K562 (cell line): ENCODE results near the gene SCAMP2. TPM values are rescaled to one million over a fixed set of nuclear protein-coding genes. Genes with fewer than 3 reads are reported as not detected.
A peak's percentile ranks its signal among the peaks of the same experiment; 100 is the strongest.

Source experiments
- ATAC-seq: fragments of 200-7000 bp; cut with Tn5 transposase; 3 replicates; pipeline ENCODE4 v1.9.1; 2020; ENCODE audit warnings: moderate library complexity
- BruUV-seq: library from RNA; stranded (reverse); fragments of 400-500 nt; replicated peaks from 2 replicates; lab custom pipeline; 2021; lab: Mats Ljungman, UMichigan
- CTCF ChIA-PET: fragments of 300-600 bp; formaldehyde crosslinking; extraction: SDS; loops from one replicate; lab custom pipeline; 2021; ENCODE audit warnings: low intra/inter-chr PET ratio; lab: Yijun Ruan, JAX
- POLR2A ChIA-PET: fragments of 300-600, 350-650 bp; sonication (Branson Sonifier 250); formaldehyde crosslinking; extraction: SDS; loops from one replicate; lab custom pipeline; 2021; ENCODE audit warnings: antibody characterized with exemption, inconsistent platforms; lab: Yijun Ruan, JAX
- DNase-seq, 4 experiments: peaks; one replicate each; pipeline versions ENCODE4 v3.0.0 to v3.0.0-alpha.2; 2011 to 2018; ENCODE audit warnings: low spot score in 3 of 4, mixed read lengths in 3 of 4; ENCODE audit errors: extremely low read depth in 1 of 4
- FAIRE-seq: peaks from 2 replicates; lab custom pipeline; 2011; peaks lifted over from hg19 to GRCh38; lab: Jason Lieb, UNC
- H2AFZ ChIP-seq: 2 replicates; pipeline ENCODE4 v1.6.0; 2011; ENCODE audit warnings: low read depth, low read length, control low read depth, inconsistent platforms
- H3K27ac ChIP-seq: fragments of 200-600 bp; 3 replicates; pipeline ENCODE4 v1.8.0; 2011; ENCODE audit warnings: low read depth, mild to moderate bottlenecking, control low read depth, inconsistent platforms, low read length, moderate library complexity, mixed read lengths; ENCODE audit errors: extremely low read depth
- H3K27me3 ChIP-seq, 2 experiments: fragments of 300-600 bp in 1 of 2; 2 replicates in 1 of 2; 3 replicates in 1 of 2; pipeline versions ENCODE4 v1.6.0 to v1.8.0; 2011; ENCODE audit warnings: inconsistent platforms in 2 of 2, low read length in 2 of 2, mild to moderate bottlenecking in 1 of 2, mixed read lengths in 1 of 2, moderate library complexity in 1 of 2; ENCODE audit not compliant: control insufficient read depth in 2 of 2, insufficient read depth in 2 of 2
- H3K36me3 ChIP-seq: fragments of 300-600 bp; 3 replicates; pipeline ENCODE4 v1.8.0; 2011; ENCODE audit warnings: mild to moderate bottlenecking, low read length, inconsistent platforms; ENCODE audit not compliant: control insufficient read depth, insufficient read depth
- H3K4me1 ChIP-seq, 2 experiments: fragments of 200-600 bp in 1 of 2; replicated peaks in 1 of 2; 2 replicates in 1 of 2; 3 replicates in 1 of 2; pipeline versions ENCODE4 v1.5.1 to v1.8.0; 2011; ENCODE audit warnings: inconsistent platforms in 2 of 2, low read length in 2 of 2, mild to moderate bottlenecking in 1 of 2, mixed read lengths in 1 of 2, moderate library complexity in 1 of 2; ENCODE audit not compliant: control insufficient read depth in 2 of 2, insufficient read depth in 2 of 2
- H3K4me2 ChIP-seq: 2 replicates; pipeline ENCODE4 v1.6.1; 2011; ENCODE audit warnings: low read length, control low read depth, inconsistent platforms, mixed read lengths; ENCODE audit not compliant: insufficient read depth
- H3K4me3 ChIP-seq: fragments of 200-600 bp; sonication (generic), shearing (Covaris generic); 2 replicates; pipeline ENCODE4 v1.5.1; 2016; ENCODE audit warnings: control low read depth, inconsistent platforms
- H3K79me2 ChIP-seq: fragments of 200-600 bp; 3 replicates; pipeline ENCODE4 v1.8.0; 2011; ENCODE audit warnings: low read length, inconsistent platforms; ENCODE audit not compliant: control insufficient read depth, insufficient read depth
- H3K9ac ChIP-seq, 2 experiments: 2 replicates each; pipeline versions ENCODE4 v1.6.0 to v1.6.1; 2011; ENCODE audit warnings: low read depth in 2 of 2, low read length in 2 of 2, control low read depth in 1 of 2, inconsistent platforms in 1 of 2, mild to moderate bottlenecking in 1 of 2, mixed read lengths in 1 of 2; ENCODE audit not compliant: insufficient read depth in 1 of 2
- H3K9me1 ChIP-seq: one replicate; pipeline ENCODE4 v1.6.0; 2011; ENCODE audit warnings: inconsistent platforms, mild to moderate bottlenecking, low read length, moderate library complexity; ENCODE audit not compliant: control insufficient read depth, insufficient read depth
- H3K9me3 ChIP-seq: replicated peaks from 2 replicates; pipeline ENCODE4 v1.5.1; 2011; ENCODE audit warnings: low read depth, low read length, inconsistent platforms; ENCODE audit not compliant: control insufficient read depth, insufficient read depth
- H4K20me1 ChIP-seq: replicated peaks from 2 replicates; pipeline ENCODE4 v1.6.1; 2011; ENCODE audit warnings: low read length, inconsistent platforms, mixed read lengths; ENCODE audit not compliant: control insufficient read depth, insufficient read depth
- ESRRA ChIP-seq: fragments of 450-650 bp; IDR thresholded peaks from 2 replicates; pipeline ENCODE4 v1.6.1; 2014; ENCODE audit warnings: low read depth, mild to moderate bottlenecking, moderate library complexity, borderline replicate concordance
- ZBTB5 ChIP-seq: fragments of 450-650 bp; IDR thresholded peaks from 2 replicates; pipeline ENCODE4 v1.6.1; 2017; ENCODE audit warnings: antibody characterized with exemption
- WGBS: fragments of 100-300 bp; shearing (Covaris generic); methylation state at CpG from one replicate; pipeline ENCODE4 v1.1.6; 2016; ENCODE audit warnings: low coverage, mixed read lengths; ENCODE audit not compliant: insufficient coverage; ENCODE audit errors: missing lambda C conversion rate; 5-methylcytosine and 5-hydroxymethylcytosine counted together
- in situ Hi-C: fragments of 300-500 bp; cut with MboI; formaldehyde crosslinking; loops from 4 replicates; pipeline ENCODE4 v1.15.0; 2018; ENCODE audit warnings: inconsistent platforms, mixed read lengths
- intact Hi-C: fragments of 100-400 bp; cut with micrococcal nuclease; formaldehyde crosslinking; loops from 2 replicates; pipeline ENCODE4 v1.14.2; 2022
- polyA plus RNA-seq, 8 experiments: library from polyadenylated mRNA; depleted of rRNA in 4 of 8; stranded (reverse) in 5 of 8; unstranded in 3 of 8; fragments of >200 nt; fragmentation: Nextera tagmentation in 2 of 8; fragmentation: Illumina TruSeq in 1 of 8; extraction: Ambion mirVana in 2 of 8; extraction: Trizol in 1 of 8; gene quantifications; 2 replicates each; pipeline versions ENCODE4 v1.2.1 to v1.2.3, GENCODE V29; 2011 to 2014; ENCODE audit warnings: inconsistent platforms in 1 of 8, missing spikeins in 1 of 8
- total RNA-seq, 7 experiments: library from RNA; depleted of rRNA in 6 of 7; stranded (reverse); fragments of >200 nt in 6 of 7; fragmentation: Illumina TruSeq in 2 of 7; extraction: Trizol in 2 of 7; gene quantifications; 2 replicates each; pipeline versions ENCODE4 v1.2.1 to v1.2.3, GENCODE V29; 2011 to 2021; ENCODE audit warnings: low replicate concordance in 1 of 7

Gene SCAMP2
- total and polyA plus RNA-seq, 9 of the 15 experiments (the other 6 are each of a cell fraction or from before 2014, with no cell fraction given), result 5.9 to 61.1 (median 20.1) TPM

GRCh38 chr15:74838746-74839525, 34.2 kb downstream of the SCAMP2 start:
- peaks cover 8% of the 10 kb centered on the region; the same call in 1 of the 2 replicates for H4K20me1 ChIP-seq
- H3K9me1 ChIP-seq, result peaks cover 8% of the 10 kb centered on the region
- DNase-seq (peak in 2 of 4 experiments; percentile 44 to 45), ATAC-seq (no peak), FAIRE-seq (no peak)
- H3K79me2 ChIP-seq, result peaks cover 14% of the 10 kb centered on the region; the same call in 2 of the 3 replicates
- ChIA-PET CTCF (interaction anchor here (0.5 kb wide), 1 partner anchor 67 kb away, joined by 7 read pairs; no protein-coding TSS in a partner anchor), POLR2A (interaction anchor here (0.6 to 1.7 kb wide), 3 partner anchors 11 to 1003 kb away, joined by 3 to 5 read pairs (median 4); no protein-coding TSS in a partner anchor)
- peak overlapping the region in 1 of 2 experiments; percentile 74; a peak in 2 of 4 replicates for H3K9ac ChIP-seq
- H3K27me3 ChIP-seq, result no peaks in the 10 kb centered on the region
- H3K9me3 ChIP-seq, result no peaks in the 10 kb centered on the region
- intact Hi-C loops, result loop anchor here (5.0 kb wide), 1 partner anchor 67 kb away; no protein-coding TSS in a partner anchor
- H3K36me3 ChIP-seq, result peaks cover 53% of the 10 kb centered on the region; the same call in 1 of the 3 replicates
- no peak overlapping the region for H3K4me3 ChIP-seq
- 79% methylated on average over 9 of the region's 11 CpGs for WGBS
- H2AFZ ChIP-seq, result no peak overlapping the region
- in situ Hi-C loops, result no loop called here
- no TSS peak for BruUV-seq
- H3K4me1 ChIP-seq, result peaks cover 18 to 59% of the 10 kb centered on the region in 2 experiments; a peak in 4 of 5 replicates
- no peak overlapping the region for H3K4me2 ChIP-seq
- no peak overlapping the region for H3K27ac ChIP-seq
- TF ChIP-seq ZBTB5 (no peak), ESRRA (no peak)
